ENCODE measurements around the gene PLCB1. TPM values are rescaled to one million over a fixed set of nuclear protein-coding genes. Genes with fewer than 3 reads are reported as not detected.

The PLCB1 gene
- total RNA-seq, 2 donors from 2014 or later = 8.5 to 10.9 TPM

DNA sequence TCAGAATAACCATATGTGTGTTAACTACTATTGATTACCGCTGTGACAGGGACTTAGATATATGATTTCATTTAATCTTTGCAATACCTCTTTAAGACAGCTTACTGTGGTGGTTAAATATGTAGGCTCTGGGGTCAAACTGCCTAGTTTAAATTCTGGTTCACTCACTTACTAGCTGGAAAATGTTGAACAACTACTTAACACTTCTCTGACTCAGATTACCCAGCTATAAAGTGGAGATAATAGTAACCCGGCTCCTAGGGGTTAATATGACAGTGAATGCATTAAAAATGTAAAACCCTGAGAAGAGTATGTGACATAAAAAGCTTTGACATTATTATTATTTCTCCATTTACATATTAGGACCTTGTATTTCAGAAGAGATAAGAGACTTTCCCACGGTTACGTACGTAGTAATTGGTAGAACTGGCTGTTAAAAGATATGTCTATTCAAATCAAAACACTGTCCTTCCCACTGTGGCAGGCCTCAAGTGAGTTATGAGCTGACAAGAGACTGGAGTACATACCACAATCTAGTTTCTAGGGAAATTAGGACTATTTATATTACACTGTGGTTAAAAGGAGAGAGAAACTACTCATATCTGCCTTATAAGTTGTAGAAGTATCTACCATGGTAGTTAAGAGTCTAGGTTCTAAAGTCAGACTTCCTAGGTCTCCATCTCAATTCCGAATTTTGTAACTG is 4.4 kb upstream of the PLCB1 start:
- no peak for DNase-seq
- intact Hi-C loops (cut with DNase I, micrococcal nuclease) = loop anchor here in 1 of 2 donors (10.0 kb wide), 2 partner anchors 83 to 267 kb away; no protein-coding TSS in a partner anchor
- ATAC-seq = no peak

DNA sequence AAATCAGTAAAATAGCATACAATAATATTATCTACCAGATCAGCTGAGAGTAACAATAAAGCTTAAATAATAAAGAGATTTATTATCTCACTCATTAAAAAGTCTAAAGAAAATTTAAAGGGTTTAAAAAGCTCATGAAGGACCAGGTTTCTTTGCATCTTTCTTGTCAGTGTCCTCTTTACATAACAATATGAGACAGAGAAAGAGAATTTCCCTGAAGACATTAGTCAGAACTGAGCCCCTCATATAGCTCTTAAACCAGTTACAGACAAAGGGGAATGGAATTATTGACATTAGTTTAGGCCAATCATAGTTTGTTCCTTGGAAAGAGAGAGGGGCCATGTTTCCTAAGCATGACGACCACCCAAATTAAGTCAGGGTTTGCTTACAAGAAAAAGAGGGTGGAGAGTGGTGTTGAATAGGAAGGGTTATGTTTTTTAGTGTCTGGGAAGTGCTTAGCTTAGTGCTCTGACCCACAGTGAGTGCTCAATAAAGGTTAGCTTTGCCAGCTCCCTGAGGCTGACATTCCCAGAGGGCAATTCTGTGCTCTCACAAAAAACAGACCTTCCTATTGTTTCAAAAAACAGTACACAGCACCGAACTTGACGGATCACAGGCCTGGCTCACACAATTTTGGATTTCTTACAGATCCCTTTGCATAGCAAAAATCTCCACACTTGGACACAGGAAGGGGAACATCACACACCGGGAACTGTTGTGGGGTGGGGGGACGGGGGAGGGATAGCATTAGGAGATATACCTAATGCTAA is 3.6 kb upstream of the PLCB1 start:
- ATAC-seq = no peak
- intact Hi-C loops (cut with DNase I, micrococcal nuclease) = loop anchor here in 1 of 2 donors (10.0 kb wide), 2 partner anchors 84 to 266 kb away; no protein-coding TSS in a partner anchor

DNA sequence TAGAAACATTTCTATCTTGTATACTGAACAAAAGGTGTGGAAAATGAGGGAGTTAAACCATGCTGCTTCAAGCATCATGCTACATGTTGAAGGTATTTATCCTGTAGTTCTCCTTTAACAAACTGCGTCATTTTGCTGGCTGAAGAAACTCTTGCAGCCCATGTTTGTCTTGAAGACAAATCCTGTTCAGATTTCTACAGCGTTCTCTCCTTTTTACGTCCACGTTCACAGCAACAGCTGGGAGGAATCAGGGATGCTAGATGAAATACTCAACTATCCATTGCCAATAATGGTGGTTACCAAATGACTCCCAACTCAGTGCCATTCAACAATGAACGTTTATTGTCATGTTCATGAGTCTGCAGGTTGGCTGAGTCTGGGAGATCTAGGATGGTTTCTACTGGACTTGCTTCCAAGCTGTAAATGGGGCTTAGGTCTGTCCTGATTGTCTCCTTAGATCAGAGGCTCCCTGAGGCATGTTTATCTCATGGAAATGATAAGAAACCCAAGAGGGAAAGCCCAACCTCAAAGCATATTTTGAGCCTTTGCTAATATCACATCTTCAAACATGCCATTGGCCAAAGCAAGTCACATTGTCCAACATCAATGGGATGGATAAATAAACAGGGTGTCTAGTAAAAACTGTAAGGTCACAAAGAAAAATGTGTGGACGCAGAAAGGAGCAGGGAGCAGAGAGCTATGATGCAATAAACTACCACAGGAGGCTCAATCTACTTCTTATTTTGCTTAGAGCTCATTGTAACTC is 2.7 kb upstream of the PLCB1 start:
- ATAC-seq (no peak), DNase-seq (no peak)
- intact Hi-C loops (cut with DNase I, micrococcal nuclease) = loop anchor here in 1 of 2 donors (10.0 kb wide), 2 partner anchors 85 to 265 kb away; no protein-coding TSS in a partner anchor

More for the DNA sequence above, 3.6 kb upstream of the PLCB1 start:
- no peak for DNase-seq

DNA sequence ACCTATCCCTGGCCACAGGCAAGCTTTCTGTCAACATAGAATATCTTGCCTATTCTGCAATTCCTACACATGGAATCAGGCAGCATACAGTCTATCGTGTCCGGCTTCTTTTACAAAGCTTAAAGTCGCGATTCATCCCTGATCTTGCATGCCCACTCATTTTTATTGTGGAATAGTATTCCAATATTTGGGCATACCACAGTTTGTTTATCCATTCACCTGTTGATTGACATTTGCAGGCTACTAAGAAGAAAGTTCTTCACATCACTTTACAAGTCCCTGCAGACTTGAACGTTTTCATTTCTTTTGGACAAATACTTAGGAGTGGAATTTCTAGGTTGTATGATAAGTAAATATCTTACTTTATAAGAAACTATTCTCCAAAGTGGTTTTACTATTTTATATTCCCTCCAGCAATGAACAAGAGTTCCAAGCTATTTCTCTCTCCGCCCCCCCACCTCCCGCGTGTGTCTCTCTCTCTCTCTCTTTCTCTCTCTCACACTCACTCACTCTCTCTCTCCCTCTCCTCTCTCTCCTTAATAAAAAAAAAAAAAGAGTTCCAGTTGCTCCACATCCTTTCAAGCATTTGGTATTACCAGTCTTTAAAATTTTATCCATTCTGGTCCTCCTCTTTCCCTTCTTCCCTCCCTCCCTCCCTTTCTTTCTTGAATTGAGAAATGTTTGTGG is 1.1 kb upstream of the PLCB1 start:
- ATAC-seq (no peak), DNase-seq (no peak)
- intact Hi-C loops (cut with DNase I, micrococcal nuclease) = loop anchor here in 1 of 2 donors (5.0 kb wide), 1 partner anchor 591 kb away; no protein-coding TSS in a partner anchor

DNA sequence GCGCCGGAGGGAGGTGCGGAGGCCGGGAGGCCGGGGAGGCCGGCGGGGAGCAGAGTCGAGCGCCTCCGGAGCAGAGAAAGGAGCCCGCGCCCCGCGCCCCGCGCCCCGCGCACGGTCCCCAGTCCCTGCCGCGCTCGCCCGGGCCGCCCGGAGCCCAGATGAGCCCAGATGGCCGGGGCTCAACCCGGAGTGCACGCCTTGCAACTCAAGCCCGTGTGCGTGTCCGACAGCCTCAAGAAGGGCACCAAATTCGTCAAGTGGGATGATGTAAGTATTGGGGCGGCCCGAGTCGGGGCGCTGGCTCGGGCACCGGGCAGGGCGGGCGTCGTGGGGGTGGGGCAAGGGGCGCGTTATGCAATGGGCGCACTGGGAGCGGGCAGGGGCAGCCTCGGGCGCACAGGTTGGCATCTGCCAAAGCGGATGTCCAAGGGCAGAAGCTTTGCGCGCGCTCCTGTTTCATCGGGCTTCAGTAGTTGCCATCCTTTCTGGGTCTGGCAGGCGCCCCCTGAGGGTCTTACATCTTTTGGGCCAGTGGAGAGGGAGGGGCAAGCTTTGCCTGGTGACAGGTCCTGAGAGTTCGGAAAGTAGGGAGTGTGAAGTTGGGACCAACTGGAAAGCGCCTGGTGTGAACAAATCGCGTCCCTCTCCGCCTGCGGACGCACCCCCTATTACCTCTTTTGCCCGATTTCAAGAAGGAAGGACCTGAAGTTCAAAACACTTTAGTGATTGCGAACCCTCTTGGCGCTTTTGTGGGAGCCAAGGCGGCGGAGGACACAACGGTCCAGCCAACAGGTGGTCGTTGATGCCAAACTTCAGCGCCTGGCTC is 631 bp downstream of the PLCB1 start:
- DNase-seq (peak in 1 of 2 donors; percentile 32), ATAC-seq (peak; percentile 4)
- intact Hi-C loops (cut with DNase I, micrococcal nuclease) = loop anchor here in 1 of 2 donors (5.0 kb wide), 1 partner anchor 590 kb away; no protein-coding TSS in a partner anchor

DNA sequence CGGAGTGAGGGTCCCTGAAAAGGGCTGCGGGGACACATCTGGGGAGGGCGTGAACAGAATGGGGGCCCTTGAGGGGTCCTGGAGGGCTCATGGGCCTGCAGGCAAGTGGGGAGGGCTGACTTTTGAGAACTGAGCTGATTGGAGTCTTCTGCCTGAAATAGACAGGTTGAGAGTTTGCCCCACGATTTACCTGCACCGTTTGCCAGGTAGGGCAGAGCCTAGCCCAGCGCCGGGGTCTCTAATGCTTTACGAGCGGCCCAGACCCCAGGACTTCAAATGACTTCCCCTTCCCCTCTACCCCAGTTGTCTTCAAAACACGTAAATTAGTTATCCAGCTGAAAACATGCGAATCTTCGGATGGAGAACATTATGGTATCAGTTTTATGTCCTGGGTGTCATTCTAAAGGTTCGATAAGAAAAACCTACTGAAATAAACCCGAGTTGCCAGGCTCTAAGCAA is 1.3 kb downstream of the PLCB1 start:
- ATAC-seq = no peak
- DNase-seq = no peak
- intact Hi-C loops (cut with DNase I, micrococcal nuclease) = loop anchor here in 1 of 2 donors (5.0 kb wide), 1 partner anchor 589 kb away; no protein-coding TSS in a partner anchor

DNA sequence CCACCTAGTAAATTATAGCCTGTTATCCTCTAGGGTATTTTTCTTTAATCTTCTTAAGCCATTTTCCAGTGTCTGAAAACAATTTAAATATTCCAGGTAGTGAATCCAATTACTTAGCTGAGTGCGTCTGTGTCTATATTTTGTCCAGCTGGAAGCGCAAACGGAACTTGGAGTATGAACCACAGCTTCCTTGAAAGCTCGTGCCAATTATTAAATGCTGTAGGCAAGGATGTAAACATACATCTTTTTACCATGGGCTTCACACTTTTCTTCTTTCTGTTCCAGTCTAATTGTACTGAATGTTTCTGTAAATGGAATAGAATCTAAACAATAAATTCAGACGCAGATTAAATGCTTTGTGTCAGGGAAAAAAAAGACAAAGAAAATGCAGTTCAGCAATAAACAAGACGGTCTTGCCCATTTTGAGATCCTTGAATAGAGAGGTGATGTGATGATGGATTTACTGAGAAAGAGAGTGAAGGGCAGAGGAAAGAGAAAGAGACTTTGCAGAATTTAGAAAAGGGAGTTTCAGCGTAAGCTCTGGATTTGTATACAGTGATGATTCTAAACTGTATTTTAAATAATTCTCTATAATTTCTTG is 1.9 kb downstream of the PLCB1 start:
- DNase-seq = no peak
- intact Hi-C loops (cut with DNase I, micrococcal nuclease) = loop anchor here in 1 of 2 donors (5.0 kb wide), 1 partner anchor 588 kb away; no protein-coding TSS in a partner anchor

DNA sequence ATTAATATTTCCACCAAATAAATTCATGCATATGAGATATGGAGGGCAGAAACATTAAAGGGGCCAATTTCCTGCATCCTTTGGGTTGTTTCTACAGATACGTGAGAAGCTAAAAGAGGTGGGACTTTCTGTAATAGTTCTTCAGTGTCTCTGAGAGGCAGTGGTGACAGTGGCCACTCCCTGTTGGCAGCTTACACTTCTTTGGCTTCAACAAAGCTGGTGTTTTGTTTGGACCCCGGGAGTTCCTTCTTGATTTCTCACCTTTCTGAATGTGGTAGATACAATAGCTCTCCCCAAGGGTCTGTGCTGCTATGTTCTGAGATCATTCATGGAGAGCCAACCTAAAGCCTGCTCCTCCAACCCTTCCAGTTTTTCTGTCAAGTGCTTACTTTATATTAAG is 7.8 kb downstream of the PLCB1 start:
- no peak for DNase-seq
- no peak for ATAC-seq
- intact Hi-C loops (cut with DNase I, micrococcal nuclease) = no loop called here

More for the DNA sequence above, 1.9 kb downstream of the PLCB1 start:
- ATAC-seq = no peak

DNA sequence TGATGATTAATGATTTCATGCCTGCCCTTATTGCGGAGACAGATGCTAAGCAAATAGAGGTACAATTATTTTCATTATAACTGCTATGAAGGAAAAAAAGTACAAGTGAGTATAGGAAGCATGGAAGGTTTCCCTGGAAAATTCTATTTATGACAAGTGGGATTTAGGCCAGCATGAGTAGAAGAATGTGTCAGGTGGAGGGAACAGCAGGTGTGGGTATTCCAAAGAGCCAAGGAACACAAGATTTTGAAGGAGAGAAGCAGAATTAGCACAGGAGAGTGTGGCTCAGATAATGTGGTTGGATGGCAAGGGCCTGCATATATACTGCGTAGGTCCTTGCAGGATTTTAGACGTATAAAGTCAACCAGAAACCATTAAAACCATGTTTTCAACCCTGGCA is 11.4 kb downstream of the PLCB1 start:
- no peak for ATAC-seq
- intact Hi-C loops (cut with DNase I, micrococcal nuclease) = no loop called here
- DNase-seq = no peak

DNA sequence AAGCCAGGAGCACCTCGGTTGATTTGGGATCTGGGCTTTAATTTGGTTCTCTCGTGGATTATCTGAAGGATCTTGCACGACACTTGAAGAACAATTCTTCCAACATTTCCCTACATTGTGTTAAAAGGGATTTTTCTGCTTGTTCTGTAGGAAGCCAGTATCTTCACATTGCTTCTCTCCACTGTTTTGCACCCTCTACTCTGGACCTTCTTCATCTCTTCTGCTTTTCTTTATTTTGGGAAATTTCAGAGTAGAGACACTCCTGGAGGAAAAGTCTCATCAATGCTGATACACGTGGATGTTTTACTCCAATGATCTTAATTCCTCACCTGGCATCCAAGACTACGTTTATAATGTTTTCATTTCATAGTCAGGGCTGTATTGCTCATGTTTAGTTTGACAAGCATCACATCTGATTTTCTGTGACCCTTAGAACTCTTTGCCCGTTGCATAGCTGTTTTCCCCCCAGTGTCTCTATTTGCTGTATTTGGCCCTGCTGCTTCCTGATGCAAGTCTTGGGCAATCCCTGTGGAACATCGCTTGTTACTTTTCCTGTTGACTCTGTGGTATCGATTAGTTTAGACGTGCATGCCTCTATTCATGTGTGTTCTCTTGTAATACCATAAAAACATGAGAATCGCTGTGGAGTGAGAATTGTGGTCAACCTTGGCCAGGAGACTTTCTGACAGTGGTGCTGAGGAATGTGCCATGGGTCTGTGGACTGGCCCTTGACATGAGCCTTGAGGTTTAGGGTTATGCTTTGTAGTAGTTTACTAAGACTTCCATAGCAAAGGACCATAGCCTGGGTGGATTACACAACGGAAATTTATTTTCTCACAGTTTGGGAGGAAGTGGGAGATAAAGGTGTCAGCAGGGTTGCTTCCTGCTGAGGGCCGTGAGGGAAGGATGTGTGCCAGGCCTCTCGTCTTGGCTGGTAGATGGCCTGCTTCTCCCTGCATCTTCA is 12.5 kb downstream of the PLCB1 start:
- DNase-seq (no peak), ATAC-seq (no peak)
- intact Hi-C loops (cut with DNase I, micrococcal nuclease) = no loop called here

DNA sequence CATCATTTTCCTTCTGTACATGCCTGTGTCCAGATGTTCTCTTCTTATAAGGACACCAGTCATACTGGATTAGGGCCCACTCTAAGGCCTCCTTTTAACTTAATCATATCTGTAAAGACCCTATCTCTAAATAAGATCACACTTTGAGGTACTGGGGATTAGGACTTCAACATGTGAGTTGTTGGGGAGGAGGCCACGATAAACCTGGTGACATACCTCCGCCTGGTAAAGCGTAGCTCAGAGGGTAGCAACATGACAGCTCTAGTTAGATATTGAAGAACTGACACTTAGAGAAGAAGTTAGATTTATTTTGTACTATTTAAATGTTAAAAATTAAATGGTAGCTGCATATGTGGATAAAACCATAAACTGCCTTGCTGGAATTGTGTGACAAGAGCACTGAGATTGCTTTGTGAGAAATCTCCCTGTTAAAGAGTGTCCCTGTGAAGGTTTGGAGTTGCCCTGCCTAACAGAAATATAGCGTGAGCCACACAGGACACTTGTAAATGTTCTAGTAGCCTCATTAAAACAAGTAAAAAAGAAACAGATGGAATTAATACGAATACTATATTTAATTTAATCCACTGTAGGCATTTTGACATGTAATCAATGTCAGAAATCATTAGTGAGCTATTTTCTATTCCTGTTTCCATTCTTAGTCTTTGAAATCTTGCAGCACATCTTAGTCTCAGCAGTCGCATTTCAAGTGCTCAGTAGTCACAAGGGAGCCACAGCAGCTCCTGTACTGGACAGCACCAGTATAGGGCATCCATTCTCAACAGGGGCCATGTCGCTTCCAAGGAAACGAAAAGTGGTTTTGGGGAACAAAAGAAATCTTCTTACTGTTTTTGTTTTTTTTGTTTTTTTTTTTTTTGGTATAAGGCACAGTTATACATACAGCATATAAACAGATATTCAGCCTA is 13.4 kb downstream of the PLCB1 start:
- intact Hi-C loops (cut with DNase I, micrococcal nuclease) = no loop called here
- ATAC-seq (no peak), DNase-seq (no peak)

DNA sequence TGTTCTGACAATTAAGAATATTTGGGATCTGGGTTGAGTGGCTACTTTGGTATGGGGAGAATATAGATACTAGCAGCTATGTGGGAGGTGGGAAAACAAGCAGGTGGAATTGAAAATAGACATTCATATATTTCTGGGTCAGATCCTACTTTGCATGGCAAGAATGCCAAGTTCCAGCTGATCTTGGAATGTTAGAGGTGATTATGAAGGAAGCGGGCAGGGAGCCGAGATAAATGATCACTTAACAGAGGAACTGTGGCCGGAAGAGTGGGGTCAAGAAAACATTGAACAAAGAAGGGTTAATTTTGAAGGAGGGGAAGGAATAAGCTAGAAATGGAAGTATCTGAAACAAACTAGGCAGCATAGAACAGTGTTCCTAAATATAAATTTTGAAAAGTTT is 15.4 kb downstream of the PLCB1 start:
- intact Hi-C loops (cut with DNase I, micrococcal nuclease) = no loop called here

DNA sequence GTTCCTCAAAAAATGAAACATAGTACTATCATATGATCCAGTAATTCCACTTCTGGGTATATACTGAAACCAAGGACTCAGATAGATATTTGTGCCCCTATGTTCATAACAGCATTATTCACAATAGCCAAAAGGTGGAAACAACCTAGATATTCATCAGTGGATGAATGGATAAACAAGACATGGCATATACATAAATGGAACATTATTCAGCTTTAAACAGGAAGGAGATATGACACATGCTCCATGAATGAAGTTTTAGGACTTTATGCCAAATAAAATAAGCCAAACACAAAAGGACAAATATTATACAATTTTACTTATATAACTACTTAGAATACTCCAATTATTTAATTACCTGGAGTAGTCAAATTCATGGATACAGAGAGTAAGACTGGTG is 16.4 kb downstream of the PLCB1 start:
- intact Hi-C loops (cut with DNase I, micrococcal nuclease) = no loop called here
- DNase-seq (no peak), ATAC-seq (no peak)

More for the DNA sequence above, 15.4 kb downstream of the PLCB1 start:
- ATAC-seq = no peak
- DNase-seq = no peak

DNA sequence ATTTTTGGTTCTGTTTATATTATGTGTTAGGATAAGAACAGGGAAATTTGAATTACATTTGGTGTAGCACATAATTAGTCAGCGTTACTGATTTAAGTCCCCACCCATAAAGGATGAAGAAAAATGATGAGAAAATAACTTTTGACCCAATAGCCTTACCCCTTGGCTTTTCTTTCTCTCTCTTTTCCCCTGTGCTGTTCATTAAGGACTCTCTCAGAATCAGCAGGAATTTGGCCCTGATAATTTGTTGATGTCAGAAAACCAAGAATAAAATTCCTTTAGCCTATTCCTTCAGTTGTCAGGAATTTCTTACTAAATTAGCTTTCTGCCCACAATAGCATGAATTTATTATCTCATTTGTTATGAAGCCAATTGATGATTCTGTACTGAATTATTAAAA is 18.5 kb downstream of the PLCB1 start:
- ATAC-seq (no peak), DNase-seq (no peak)

DNA sequence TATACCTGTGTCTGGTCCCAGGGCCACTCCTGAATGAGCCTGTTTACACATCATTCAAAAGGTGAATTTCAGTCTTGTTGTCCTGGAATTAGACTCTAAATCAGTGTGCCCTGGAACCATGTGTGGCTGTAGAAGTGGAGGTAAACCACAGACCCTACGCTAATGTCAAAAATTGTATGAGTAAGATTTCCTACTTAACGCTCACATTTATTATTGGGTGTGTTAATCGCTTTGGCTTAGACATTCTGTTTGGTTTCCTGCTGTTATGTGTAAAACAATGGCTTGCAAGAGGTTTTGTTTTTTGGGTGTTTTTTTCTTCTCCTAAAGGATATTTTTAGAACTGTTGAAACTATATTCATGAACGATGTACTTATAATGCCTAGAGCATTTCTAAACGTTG is 19.3 kb downstream of the PLCB1 start:
- intact Hi-C loops (cut with DNase I, micrococcal nuclease) = no loop called here
- DNase-seq = no peak
- ATAC-seq = no peak

More for the DNA sequence above, 18.5 kb downstream of the PLCB1 start:
- intact Hi-C loops (cut with DNase I, micrococcal nuclease) = no loop called here
